Measurements from ENCODE around the gene ACKR4. TPM values are rescaled to one million over a fixed set of nuclear protein-coding genes. Genes with fewer than 3 reads are reported as not detected.

Gene ACKR4
- total RNA-seq = 0.15 TPM in 1 of 2 replicates, not detected in the other
- 0.21 TPM for total RNA-seq (2013)
- 0.21 TPM in 1 of 2 replicates, not detected in the other for polyA plus RNA-seq
- 0.14 TPM in 1 of 2 replicates, not detected in the other for polyA minus RNA-seq

DNA sequence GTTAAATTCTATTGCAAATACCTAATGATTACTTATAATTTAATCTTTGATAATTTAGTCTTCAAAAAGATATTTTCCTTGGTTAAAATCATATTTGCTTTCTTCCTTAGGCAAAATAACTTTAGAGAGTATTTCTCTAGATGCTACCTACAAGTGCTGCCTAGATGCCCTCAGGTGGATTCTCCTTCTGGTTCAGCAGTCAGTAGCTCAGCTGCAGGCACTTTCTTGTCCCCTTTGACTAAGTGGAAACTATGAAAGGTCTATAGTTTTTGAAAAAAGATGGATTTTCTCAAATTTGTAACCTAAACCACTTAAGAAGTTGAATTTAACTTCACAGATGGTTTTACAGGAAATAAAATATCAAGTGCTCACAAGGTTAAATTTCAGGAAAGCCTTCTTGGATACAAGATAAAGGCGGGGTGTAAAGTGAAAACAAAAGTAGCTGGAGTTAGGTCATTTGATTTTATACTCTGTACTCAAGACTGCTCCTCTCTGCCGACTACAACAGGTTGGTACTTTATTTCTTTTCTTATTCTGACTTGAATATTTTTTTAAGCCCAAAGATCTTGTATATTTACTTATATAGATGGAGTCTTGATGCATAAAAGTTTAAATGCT, at the start of gene ACKR4:
ACKR4 (plus strand) TSS at position 455 of the 618 bp plus-strand sequence. CDS start 3,128 bp downstream, outside the sequence.
- no peak within 1 kb of the TSS for H3K4me3 ChIP-seq (ENCODE audit: control extremely low read depth in 1 of 5, extremely low read depth in 1 of 5, insufficient read depth in 1 of 5, low read depth in 2 of 5, low read length in 4 of 5)
- TF ChIP-seq EZH2 (IDR thresholded peaks at IDR 0.05; ENCODE audit: borderline replicate concordance, insufficient read depth, low read depth, low read length, poor library complexity, severe bottlenecking) = no peak
- H3K36me3 ChIP-seq (replicated peaks in 1 of 2; ENCODE audit: control extremely low read depth in 1 of 2, control insufficient read depth in 1 of 2, extremely low read depth in 1 of 2, insufficient read depth in 2 of 2, low read length in 1 of 2) = no peaks in the 10 kb centered on the region
- Mint-ChIP-seq H3K9me3 (ENCODE audit: insufficient read depth) (no peaks in the 10 kb centered on the region), H3K27me3 (no peaks in the 10 kb centered on the region), H3K4me3 (no peak within 1 kb of the TSS), H3K4me1 (no peaks in the 10 kb centered on the region), H3K27ac (no peak within 1 kb of the TSS)
- ATAC-seq (ENCODE audit: low read depth) (no peak), DNase-seq (no peak)
- H3K27me3 ChIP-seq (replicated peaks in 1 of 4; ENCODE audit: control extremely low read depth in 1 of 4, control insufficient read depth in 3 of 4, insufficient read depth in 4 of 4, low read length in 3 of 4) = no peaks in the 10 kb centered on the region
- H3K27ac ChIP-seq (ENCODE audit: low read length in 2 of 2) = no peak within 1 kb of the TSS
- H2AFZ ChIP-seq (ENCODE audit: insufficient read depth, low read depth, low read length, poor library complexity, severe bottlenecking) = no peak within 1 kb of the TSS
- intact Hi-C loops (cut with micrococcal nuclease) = no loop called here
- no peak within 1 kb of the TSS for H3K4me2 ChIP-seq (replicated peaks; ENCODE audit: low read depth, low read length, poor library complexity, severe bottlenecking)
- no peaks in the 10 kb centered on the region for H3K9me3 ChIP-seq (ENCODE audit: control extremely low read depth in 1 of 3, control insufficient read depth in 2 of 3, insufficient read depth in 1 of 3, low read length in 2 of 3)
- H3K4me1 ChIP-seq (ENCODE audit: control insufficient read depth in 2 of 2, insufficient read depth in 2 of 2, low read length in 2 of 2) = no peaks in the 10 kb centered on the region
- H3K9ac ChIP-seq (ENCODE audit: low read length) = no peak within 1 kb of the TSS
- ChIA-PET CTCF (no interaction called here), POLR2A (no interaction called here)
- no peaks in the 10 kb centered on the region for H4K20me1 ChIP-seq (ENCODE audit: control insufficient read depth, insufficient read depth, low read length, poor library complexity, severe bottlenecking)
- no peaks in the 10 kb centered on the region for H3K79me2 ChIP-seq (ENCODE audit: control insufficient read depth, insufficient read depth, low read length)
- no CpG with 5 or more reads among the region's 2 CpGs for WGBS (ENCODE audit: insufficient coverage)

GRCh38 chr3:132549169-132549568, 47.9 kb upstream of the ACKR4 start:
- no peak overlapping the region for H3K27ac Mint-ChIP-seq
- H3K4me2 ChIP-seq (replicated peaks; ENCODE audit: low read depth, low read length, poor library complexity, severe bottlenecking) = no peak overlapping the region
- ChIA-PET POLR2A (no interaction called here), CTCF (interaction anchor here (4.3 kb wide), 1 partner anchor 13 kb away, joined by 17 read pairs; no protein-coding TSS in a partner anchor)
- intact Hi-C loops (cut with micrococcal nuclease) = no loop called here
- over 99% methylated on average over 8 of the region's 8 CpGs for WGBS (ENCODE audit: insufficient coverage)
- no peaks in the 10 kb centered on the region for H3K36me3 ChIP-seq (replicated peaks in 1 of 2; ENCODE audit: control extremely low read depth in 1 of 2, control insufficient read depth in 1 of 2, extremely low read depth in 1 of 2, insufficient read depth in 2 of 2, low read length in 1 of 2)
- DNase-seq (no peak), ATAC-seq (ENCODE audit: low read depth) (no peak)
- no peak overlapping the region for H3K4me3 Mint-ChIP-seq
- no peaks in the 10 kb centered on the region for H3K27me3 Mint-ChIP-seq
- no peak overlapping the region for H3K4me3 ChIP-seq (ENCODE audit: control extremely low read depth in 1 of 5, extremely low read depth in 1 of 5, insufficient read depth in 1 of 5, low read depth in 2 of 5, low read length in 4 of 5)
- TF ChIP-seq EZH2 (IDR thresholded peaks at IDR 0.05; ENCODE audit: borderline replicate concordance, insufficient read depth, low read depth, low read length, poor library complexity, severe bottlenecking) = no peak
- TF ChIP-seq CTCF (IDR thresholded peaks at IDR 0.05) = no peak
- no peak overlapping the region for H2AFZ ChIP-seq (ENCODE audit: insufficient read depth, low read depth, low read length, poor library complexity, severe bottlenecking)
- H3K4me1 ChIP-seq (ENCODE audit: control insufficient read depth in 2 of 2, insufficient read depth in 2 of 2, low read length in 2 of 2) = peaks cover 0 to 7% of the 10 kb centered on the region in 2 donors
- H3K9me3 ChIP-seq (ENCODE audit: control extremely low read depth in 1 of 3, control insufficient read depth in 2 of 3, insufficient read depth in 1 of 3, low read length in 2 of 3) = no peaks in the 10 kb centered on the region
- H3K9me3 Mint-ChIP-seq (ENCODE audit: insufficient read depth) = no peaks in the 10 kb centered on the region
- H3K4me1 Mint-ChIP-seq = peaks cover 8% of the 10 kb centered on the region
- H3K9ac ChIP-seq (ENCODE audit: low read length) = no peak overlapping the region
- H4K20me1 ChIP-seq (ENCODE audit: control insufficient read depth, insufficient read depth, low read length, poor library complexity, severe bottlenecking) = no peaks in the 10 kb centered on the region
- no peaks in the 10 kb centered on the region for H3K79me2 ChIP-seq (ENCODE audit: control insufficient read depth, insufficient read depth, low read length)
- no peaks in the 10 kb centered on the region for H3K27me3 ChIP-seq (replicated peaks in 1 of 4; ENCODE audit: control extremely low read depth in 1 of 4, control insufficient read depth in 3 of 4, insufficient read depth in 4 of 4, low read length in 3 of 4)
- no peak overlapping the region for H3K27ac ChIP-seq (ENCODE audit: low read length in 2 of 2)

All from B cell (primary cell).